Activated CD4-positive, alpha-beta T cell treated with anti-CD3 and anti-CD28 coated beads for 1 hour (primary cell): ENCODE measurements around the gene TRMU.
"Not testable (repeated sequence)": the region's sequence is repeated elsewhere in the genome, so short reads cannot be mapped to it uniquely, and the experiment has no call there.

ENCODE experiments used
- DNase-seq: peaks from one replicate; pipeline ENCODE4 v3.0.0-alpha.2; 2020

The TRMU gene

DNA sequence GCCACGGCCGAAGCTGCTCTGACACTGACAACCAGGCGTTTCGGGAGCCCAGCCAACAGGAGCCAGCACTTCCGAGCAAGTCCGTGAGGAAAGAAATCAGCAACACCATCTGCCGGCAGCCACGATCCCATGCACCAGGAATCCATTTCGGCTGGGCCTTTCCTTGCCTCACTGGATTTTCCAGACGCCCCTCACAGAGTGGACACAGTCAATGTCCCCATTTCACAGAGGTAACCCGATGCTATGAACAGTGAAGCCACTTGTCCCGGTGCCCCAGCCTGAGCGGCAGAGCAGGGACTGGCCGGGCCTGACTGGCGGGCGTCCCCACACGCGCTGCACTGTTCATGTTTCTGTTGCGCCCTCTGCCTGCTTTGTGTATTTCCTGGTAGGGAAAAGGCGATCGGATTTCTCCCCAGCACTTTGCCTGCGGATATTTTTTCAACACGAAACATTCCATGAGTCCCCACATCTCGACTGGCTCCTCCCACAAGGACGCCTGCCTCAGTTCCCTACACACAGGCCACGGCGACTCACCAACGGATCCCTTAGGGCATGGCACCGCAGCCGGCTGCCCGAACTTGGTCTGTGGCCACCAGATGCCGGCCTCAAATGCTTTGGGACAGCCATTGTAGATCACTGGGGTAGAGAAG, 55.3 kb downstream of the TRMU start:
- no peak for DNase-seq

DNA sequence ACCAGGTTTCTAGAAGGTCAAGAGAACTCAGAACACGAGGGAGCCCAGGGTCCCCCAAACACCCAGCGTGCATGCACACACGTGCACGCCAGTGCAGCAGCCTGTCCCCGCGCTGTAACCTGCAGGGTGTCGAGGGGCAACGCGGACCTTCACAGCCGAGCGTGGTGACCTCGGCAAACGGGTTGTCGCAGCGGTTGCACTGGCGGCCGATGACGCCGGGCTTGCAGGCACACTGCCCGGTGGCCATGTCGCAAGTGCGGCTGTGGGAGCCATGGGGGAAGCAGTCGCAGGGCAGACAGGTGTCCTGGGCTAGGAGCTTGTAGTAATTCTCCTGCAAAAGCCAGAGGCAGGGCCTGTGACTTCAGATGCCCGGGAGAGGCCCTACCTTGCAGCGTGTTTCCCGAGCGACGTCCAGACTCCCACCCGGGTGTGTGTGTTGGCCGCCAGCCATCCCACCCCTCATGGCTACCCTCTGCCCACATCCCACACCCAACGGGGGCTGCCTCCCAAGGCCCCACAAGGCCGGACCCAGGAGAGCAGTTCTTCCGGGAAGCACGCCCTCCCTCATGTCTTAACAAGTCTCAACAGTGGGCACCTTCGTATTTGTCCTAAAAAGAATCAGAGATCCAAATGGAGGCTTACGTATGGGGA, 56.1 kb downstream of the TRMU start:
- no peak for DNase-seq

DNA sequence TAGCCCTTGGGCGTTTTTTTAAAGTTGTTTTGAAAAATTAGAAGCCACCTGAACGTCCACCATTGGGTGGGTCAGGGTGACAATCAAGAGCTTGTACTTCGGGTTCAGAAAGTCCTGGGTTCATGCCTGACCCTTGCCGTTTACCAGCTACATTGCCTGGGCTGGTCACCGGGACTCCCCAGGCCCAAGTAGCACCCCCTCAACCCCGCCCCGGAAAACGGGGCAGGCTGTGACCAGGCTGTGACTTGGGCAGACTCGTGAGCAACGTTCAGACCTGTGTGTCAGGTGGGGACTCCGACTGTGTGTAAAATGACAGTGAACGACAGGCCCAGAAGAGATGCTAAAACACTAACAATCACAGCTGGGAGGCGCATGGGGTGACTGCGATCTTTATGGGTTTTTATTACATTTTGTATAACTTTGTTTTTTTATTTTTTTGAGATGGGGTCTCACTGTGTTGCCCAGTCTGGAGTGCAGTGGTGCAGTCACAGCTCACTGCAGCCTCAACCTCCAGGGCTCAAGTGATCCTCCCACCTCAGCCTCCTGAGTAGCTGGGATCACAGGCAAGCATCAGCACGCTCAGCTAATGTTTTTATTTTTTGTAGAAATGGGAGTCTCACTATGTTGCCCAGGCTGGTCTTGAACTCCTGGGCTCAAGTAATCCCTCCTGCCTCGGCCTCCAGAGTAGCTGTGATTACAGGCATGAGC, 56.8 kb downstream of the TRMU start:
- no peak for DNase-seq

DNA sequence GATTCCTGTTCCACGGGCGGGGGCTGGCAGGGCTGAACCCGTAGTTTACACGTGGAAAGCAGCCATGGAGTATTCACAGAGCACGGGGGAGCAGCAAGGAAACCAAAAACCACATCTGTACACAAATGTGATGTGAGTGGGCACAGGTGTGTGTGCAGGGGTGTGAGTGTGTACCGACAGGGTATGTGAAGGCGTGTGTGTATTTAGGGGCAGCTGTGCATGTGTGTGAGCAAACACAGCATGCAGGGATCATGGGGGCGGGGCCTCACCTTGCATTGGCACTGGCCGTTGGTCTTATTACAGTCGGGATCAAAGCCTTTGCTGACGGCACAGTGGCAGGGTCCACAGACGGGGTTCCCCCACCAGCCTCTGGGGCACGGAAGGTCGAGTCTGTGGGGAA, 58.4 kb downstream of the TRMU start:
- no peak for DNase-seq

DNA sequence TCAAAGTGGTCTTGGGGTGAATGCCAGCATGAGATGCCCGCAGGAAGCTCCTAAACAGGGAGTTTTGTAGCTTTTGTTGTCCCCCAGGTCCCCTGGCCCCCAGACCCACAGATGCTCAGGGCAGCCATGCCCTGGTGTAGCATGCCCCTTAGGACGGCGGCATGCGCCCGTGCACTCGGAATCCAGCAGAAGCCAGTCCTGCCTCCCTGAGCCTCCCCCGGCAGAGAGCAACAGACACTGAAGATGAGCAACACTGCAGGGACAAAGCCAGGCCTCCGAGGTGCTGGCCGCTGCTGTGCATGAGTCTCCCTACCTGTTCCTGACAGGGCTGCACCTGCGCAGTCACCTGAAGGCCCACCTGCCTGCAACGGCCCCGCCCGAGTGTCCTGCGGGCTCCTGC, 59.1 kb downstream of the TRMU start:
- no peak for DNase-seq

DNA sequence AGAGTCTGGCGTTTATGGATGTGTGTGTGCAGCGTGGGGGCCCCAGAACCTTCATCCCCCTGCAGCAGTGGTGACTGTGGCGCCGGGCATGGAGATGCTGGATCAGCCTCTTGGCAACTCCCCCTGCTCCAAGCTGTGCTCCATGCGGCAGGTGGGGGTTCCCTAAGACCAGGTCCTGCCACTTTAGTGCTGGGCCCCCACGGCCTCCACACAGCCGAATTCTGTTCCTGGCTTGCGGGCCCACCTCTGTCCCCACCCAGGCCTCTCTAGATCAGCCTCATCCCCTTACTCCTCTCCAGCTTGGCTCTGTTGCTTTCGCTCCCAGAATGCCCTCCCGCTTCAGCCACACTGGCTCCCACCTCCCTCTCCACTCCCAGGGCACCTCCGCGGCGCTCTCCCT, 59.6 kb downstream of the TRMU start:
- no peak for DNase-seq

DNA sequence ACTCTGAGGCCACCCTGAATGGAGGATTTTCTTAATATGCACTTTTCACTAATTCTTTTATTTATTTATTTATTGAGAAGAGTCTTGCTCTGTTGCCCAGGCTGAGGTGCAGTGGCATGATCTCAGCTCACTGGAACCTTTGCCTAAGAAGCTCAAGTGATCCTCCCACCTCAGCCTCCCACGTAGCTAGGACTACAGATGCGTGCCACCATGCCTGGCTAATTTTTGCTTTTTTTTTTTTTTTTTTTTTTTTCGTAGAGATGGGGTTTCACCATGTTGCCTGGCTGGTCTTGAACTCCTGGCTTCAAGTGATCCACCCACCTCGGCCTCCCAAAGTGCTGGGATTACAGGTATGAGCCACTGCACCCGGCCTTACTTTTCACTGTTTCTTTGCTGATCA, 61.5 kb downstream of the TRMU start:
- DNase-seq, result not testable (repeated sequence)

DNA sequence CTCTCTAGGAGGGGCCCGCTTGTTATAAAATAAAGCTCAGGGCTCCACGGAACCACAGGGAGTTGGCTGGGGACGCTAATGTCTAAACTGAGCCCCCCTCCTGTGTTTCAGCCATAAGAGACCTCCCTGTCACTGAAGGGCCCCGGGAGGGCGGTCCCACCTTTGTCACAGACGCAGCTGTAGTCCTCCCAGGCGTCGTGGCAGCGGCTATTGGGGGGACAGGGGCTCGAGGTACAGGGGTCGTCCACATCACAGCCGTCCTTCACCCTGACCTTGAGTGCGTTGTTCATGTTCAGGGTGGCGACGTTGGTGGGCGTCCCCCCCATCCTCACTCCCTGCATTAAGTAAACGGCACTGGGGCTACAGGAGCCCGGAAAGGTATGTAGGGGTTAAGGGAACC, 62.0 kb downstream of the TRMU start:
- DNase-seq, result no peak

DNA sequence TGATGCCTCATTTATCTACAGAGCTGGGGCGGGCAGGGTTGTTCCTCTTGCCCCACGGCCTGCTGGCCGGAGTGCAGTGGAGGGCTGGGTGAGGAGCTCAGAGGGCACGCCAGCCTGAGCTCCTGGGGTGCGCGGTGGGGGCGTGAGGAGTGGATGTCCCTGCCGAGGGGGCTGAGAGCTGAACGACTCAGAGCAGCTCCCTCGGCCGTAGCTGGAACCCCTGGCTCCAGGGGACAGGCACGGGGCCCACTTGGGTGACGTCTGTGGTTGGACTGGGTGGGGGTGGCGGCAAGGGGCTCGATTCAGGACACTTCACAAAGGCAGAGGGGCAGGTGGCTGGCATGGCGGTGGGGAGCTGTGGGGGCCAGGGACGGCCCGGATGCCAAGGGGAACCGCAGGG, 62.4 kb downstream of the TRMU start:
- DNase-seq, result no peak

DNA sequence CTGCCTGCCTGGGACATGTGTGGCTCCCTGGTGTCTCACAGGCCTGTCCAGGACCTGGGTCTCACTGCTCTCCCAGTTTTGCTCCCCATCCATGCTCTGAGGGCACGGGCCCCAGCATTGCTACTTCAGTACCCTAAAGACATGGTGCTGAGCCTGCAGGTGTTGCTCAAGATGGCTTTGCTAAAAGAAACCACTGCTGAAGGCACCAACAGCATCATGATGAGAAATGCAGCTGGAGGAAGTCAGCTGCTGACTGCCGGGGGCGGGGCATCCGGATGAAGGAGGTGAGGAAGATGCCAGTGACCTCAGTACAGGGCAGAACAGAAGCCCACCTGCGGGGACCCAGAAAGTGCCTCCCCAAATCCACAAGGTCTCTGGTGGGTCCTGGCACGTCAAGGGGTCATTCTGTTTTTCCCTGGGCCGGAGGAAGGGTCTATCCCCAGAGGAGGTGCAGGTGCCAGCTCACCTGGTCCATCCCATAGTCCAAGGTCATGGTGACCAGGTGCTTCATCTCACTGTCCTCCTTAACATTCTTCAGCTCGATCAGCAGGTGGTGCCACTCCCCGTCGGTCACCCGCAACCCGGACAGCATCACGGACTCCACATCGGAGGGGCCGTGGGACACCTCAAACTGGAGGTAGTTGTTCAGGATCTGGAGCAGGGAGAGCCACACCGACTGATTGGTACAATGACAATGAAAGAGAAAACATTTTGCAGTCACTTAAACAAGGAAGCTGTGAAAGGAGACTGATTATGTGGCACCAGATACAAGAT, 63.9 kb downstream of the TRMU start:
- no peak for DNase-seq

DNA sequence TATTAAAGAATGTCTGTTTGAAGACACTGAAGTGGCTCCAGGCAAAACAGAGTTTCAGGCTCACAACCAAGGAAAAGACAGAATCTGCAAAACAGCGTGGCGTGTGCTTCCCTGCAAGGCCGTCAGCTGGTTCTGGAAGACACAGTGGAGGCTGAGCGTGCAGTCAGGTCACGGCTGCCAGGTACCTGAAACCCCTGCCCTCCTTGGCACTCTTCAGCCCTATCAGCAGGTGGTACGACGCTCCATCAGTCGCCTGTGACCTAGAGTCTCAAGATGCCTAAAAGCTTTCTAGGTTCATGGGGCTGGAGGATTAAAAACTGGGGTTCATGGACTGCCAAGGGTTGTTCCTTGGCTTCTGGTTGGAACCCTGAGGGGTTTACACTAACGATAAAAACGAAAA, 65.9 kb downstream of the TRMU start:
- DNase-seq, result no peak

DNA sequence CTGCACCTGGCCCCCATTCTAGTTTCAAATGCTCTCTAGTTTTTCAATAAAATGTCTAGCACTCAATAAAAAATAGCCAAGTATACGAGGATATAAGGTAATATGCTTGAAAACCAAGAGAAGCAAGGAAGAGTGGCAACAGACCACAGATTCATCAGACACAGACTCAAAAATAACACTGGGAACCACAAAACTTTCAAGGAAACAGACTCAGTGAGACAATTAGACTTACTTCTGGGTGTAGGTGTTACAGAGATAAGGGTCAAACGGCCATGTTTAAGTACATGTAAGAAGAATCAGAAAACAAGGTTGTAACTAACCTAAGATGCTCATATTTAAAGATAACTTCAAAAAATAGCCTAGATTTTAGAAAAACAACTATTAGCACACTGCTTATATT, 67.0 kb downstream of the TRMU start:
- no peak for DNase-seq

DNA sequence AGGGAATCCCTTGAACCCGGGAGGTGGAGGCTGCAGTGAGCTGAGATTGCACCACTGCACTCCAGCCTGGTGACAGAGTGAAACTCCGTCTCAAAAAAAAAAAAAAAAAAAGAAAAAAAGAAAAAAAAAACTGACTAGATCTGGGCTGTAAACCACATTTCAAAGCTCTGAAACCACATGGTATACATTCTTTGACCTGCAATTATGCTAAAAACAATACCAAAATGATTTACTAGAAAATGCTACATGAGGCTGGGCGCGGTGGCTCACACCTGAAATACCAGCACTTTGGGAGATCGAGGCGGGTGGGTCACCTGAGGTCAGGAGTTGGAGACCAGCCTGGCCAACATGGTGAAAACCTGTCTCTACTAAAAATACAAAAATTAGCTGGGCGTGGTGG, 68.4 kb downstream of the TRMU start:
- DNase-seq, result not testable (repeated sequence)

DNA sequence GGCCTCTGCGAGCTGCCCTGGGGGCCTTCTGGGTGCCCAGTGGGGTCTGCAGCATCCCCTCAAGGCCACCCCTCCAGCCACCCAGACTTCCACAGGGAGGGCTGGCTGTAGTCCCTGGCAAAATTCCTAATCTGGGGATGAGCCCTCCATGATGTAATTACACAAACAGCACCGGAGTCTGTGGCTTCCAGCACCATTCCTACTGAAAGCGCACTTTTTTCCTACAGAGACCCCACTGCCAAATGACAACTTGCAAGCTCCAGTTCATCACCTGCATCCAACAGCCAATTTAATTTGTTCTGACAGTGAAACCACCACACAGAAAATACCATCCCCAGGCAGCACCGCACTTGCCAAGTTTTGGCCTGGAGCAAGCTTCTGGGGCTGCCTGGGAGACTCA, 70.4 kb downstream of the TRMU start:
- no peak for DNase-seq

DNA sequence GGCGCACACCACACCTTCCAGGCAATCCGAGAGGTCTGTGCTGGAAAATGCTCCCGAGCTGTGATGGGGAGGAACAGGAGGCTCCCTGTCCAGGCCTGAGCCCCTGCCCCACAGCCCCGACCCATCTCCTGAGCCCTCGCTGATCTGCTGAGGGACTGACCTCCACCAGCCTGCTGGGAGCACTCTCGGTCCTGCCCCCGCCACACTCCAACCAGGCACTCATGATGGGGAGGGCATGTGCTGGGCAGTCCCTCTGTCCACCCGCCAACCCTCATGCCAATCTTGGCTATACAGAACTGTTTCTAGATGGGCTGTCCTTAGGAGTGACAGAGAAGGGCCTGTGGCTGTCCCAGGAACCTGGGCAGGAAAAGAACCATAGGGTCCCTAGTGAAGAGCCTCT, 70.8 kb downstream of the TRMU start:
- DNase-seq, result no peak

DNA sequence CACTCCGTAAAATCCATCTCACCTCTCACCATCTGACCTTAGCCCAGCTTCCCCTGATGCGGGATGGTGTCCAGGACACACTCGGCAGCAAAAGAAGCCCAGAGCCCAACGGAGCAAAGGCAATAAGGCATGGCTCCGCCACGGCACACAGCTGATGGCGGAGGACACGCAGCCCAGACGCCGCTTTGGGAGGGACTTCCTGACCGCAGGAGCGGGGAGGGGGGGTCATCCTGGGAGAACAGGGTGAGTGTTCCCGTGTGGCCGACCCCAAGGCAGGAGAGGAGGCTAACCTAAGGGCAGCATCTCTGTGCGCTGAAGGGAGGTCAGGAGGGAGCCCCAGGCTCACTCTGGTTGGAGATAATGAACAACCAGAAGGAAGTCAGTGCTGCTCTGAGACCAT, 71.3 kb downstream of the TRMU start:
- no peak for DNase-seq
